T-helper 17 cell (primary cell): Measurements from ENCODE around the gene FAM76B. TPM values are rescaled to one million over a fixed set of nuclear protein-coding genes. Genes with fewer than 3 reads are reported as not detected.
A peak's percentile ranks its signal among the peaks of the same experiment; 100 is the strongest.

Experiments used
- ATAC-seq: fragments of 150-1000 bp; cut with Tn5 transposase; 2 replicates; pipeline ENCODE4 v1.10.0; 2021; ENCODE audit warnings: mild to moderate bottlenecking, moderate library complexity
- DNase-seq, 3 donors: peaks; one replicate each; pipeline versions ENCODE4 v3.0.0 to v3.0.0-alpha.2; 2020 to 2021
- H3K9me3 ChIP-seq: one replicate; pipeline ENCODE4 v1.7.0; 2013; ENCODE audit warnings: low read length, mild to moderate bottlenecking; ENCODE audit not compliant: control insufficient read depth, poor library complexity, severe bottlenecking
- H3K27ac Mint-ChIP-seq: one replicate; pipeline ENCODE4 v1.8.0; 2022; ENCODE audit warnings: mild to moderate bottlenecking, moderate library complexity, mixed read lengths
- H3K27me3 Mint-ChIP-seq: one replicate; pipeline ENCODE4 v1.8.0; 2022; ENCODE audit warnings: mixed read lengths
- H3K36me3 Mint-ChIP-seq: one replicate; pipeline ENCODE4 v1.8.0; 2022; ENCODE audit warnings: low read depth, mixed read lengths
- H3K4me1 Mint-ChIP-seq: one replicate; pipeline ENCODE4 v1.8.0; 2022; ENCODE audit warnings: mild to moderate bottlenecking, mixed read lengths
- H3K4me3 Mint-ChIP-seq: one replicate; pipeline ENCODE4 v1.8.0; 2022; ENCODE audit warnings: mild to moderate bottlenecking, moderate library complexity, mixed read lengths
- total RNA-seq, 4 donors: library from RNA in 2 of 4; stranded (reverse) in 2 of 4; gene quantifications; one replicate each; pipeline ENCODE4 v1.2.3 and lab custom pipeline; 2022 to 2026

Gene FAM76B
- total RNA-seq, 2 donors from 2014 or later: 55.5 to 79.1 TPM

GRCh38 chr11:95736809-95737208 is 52.8 kb downstream of the FAM76B start:
- H3K27me3 Mint-ChIP-seq: peaks cover 4% of the 10 kb centered on the region
- peaks cover 10% of the 10 kb centered on the region for H3K4me1 Mint-ChIP-seq
- H3K27ac Mint-ChIP-seq: no peak overlapping the region
- no peaks in the 10 kb centered on the region for H3K9me3 ChIP-seq
- no peaks in the 10 kb centered on the region for H3K36me3 Mint-ChIP-seq
- ATAC-seq (no peak), DNase-seq (no peak)
- no peak overlapping the region for H3K4me3 Mint-ChIP-seq

GRCh38 chr11:95736355-95736754 is 53.2 kb downstream of the FAM76B start:
- no peak overlapping the region for H3K27ac Mint-ChIP-seq
- peaks cover 10% of the 10 kb centered on the region for H3K4me1 Mint-ChIP-seq
- no peak for DNase-seq

GRCh38 chr11:95734009-95734572 is 55.5 kb downstream of the FAM76B start:
- H3K9me3 ChIP-seq: no peaks in the 10 kb centered on the region
- Mint-ChIP-seq H3K4me1 (peaks cover 10% of the 10 kb centered on the region), H3K27ac (no peak overlapping the region), H3K27me3 (peaks cover 4% of the 10 kb centered on the region), H3K4me3 (no peak overlapping the region), H3K36me3 (no peaks in the 10 kb centered on the region)
- DNase-seq: no peak
- no peak for ATAC-seq

More at GRCh38 chr11:95736355-95736754, 53.2 kb downstream of the FAM76B start:
- ATAC-seq: no peak
- H3K9me3 ChIP-seq: no peaks in the 10 kb centered on the region
- no peaks in the 10 kb centered on the region for H3K36me3 Mint-ChIP-seq
- H3K27me3 Mint-ChIP-seq: peaks cover 4% of the 10 kb centered on the region
- no peak overlapping the region for H3K4me3 Mint-ChIP-seq

GRCh38 chr11:95732930-95733602 is 56.5 kb downstream of the FAM76B start:
- H3K27me3 Mint-ChIP-seq: peaks cover 4% of the 10 kb centered on the region
- ATAC-seq (no peak), DNase-seq (no peak)
- peaks cover 10% of the 10 kb centered on the region for H3K4me1 Mint-ChIP-seq
- H3K4me3 Mint-ChIP-seq: no peak overlapping the region
- H3K27ac Mint-ChIP-seq: no peak overlapping the region
- H3K9me3 ChIP-seq: no peaks in the 10 kb centered on the region
- no peaks in the 10 kb centered on the region for H3K36me3 Mint-ChIP-seq

GRCh38 chr11:95729462-95729861 is 60.1 kb downstream of the FAM76B start:
- no peaks in the 10 kb centered on the region for H3K36me3 Mint-ChIP-seq
- H3K27ac Mint-ChIP-seq: no peak overlapping the region
- no peak for DNase-seq
- H3K4me1 Mint-ChIP-seq: peaks cover 8% of the 10 kb centered on the region
- H3K27me3 Mint-ChIP-seq: peaks cover 9% of the 10 kb centered on the region
- no peaks in the 10 kb centered on the region for H3K9me3 ChIP-seq
- ATAC-seq: no peak
- no peak overlapping the region for H3K4me3 Mint-ChIP-seq

- no peak for ATAC-seq
- no peak overlapping the region for H3K4me3 Mint-ChIP-seq
- H3K9me3 ChIP-seq: no peaks in the 10 kb centered on the region
- peaks cover 2% of the 10 kb centered on the region for H3K4me1 Mint-ChIP-seq
- H3K27me3 Mint-ChIP-seq: peaks cover 6% of the 10 kb centered on the region
- H3K27ac Mint-ChIP-seq: no peak overlapping the region
- no peak for DNase-seq
- no peaks in the 10 kb centered on the region for H3K36me3 Mint-ChIP-seq
Observed at GRCh38 chr11:95728790-95729189, 60.8 kb downstream of the FAM76B start.

- no peaks in the 10 kb centered on the region for H3K4me1 Mint-ChIP-seq
Observed at GRCh38 chr11:95728094-95728493, 61.5 kb downstream of the FAM76B start.

GRCh38 chr11:95727620-95728019 is 62.0 kb downstream of the FAM76B start:
- Mint-ChIP-seq H3K4me1 (no peaks in the 10 kb centered on the region), H3K27ac (no peak overlapping the region), H3K27me3 (peaks cover 6% of the 10 kb centered on the region), H3K4me3 (no peak overlapping the region), H3K36me3 (no peaks in the 10 kb centered on the region)
- no peak for ATAC-seq
- no peaks in the 10 kb centered on the region for H3K9me3 ChIP-seq
- no peak for DNase-seq

More at GRCh38 chr11:95728094-95728493, 61.5 kb downstream of the FAM76B start:
- Mint-ChIP-seq H3K4me3 (no peak overlapping the region), H3K27ac (no peak overlapping the region), H3K36me3 (no peaks in the 10 kb centered on the region), H3K27me3 (peaks cover 6% of the 10 kb centered on the region)
- no peak for ATAC-seq
- no peaks in the 10 kb centered on the region for H3K9me3 ChIP-seq
- no peak for DNase-seq

GRCh38 chr11:95727111-95727510 is 62.5 kb downstream of the FAM76B start:
- no peak for ATAC-seq
- H3K9me3 ChIP-seq: no peaks in the 10 kb centered on the region
- no peaks in the 10 kb centered on the region for H3K4me1 Mint-ChIP-seq
- DNase-seq: no peak
- H3K27ac Mint-ChIP-seq: no peak overlapping the region
- peaks cover 6% of the 10 kb centered on the region for H3K27me3 Mint-ChIP-seq
- no peak overlapping the region for H3K4me3 Mint-ChIP-seq
- H3K36me3 Mint-ChIP-seq: no peaks in the 10 kb centered on the region

GRCh38 chr11:95725196-95725595 is 64.4 kb downstream of the FAM76B start:
- DNase-seq (no peak), ATAC-seq (no peak)
- Mint-ChIP-seq H3K4me1 (peaks cover 9% of the 10 kb centered on the region), H3K27ac (peak overlapping the region; percentile 24), H3K36me3 (no peaks in the 10 kb centered on the region), H3K27me3 (peaks cover 6% of the 10 kb centered on the region), H3K4me3 (no peak overlapping the region)
- no peaks in the 10 kb centered on the region for H3K9me3 ChIP-seq

GRCh38 chr11:95723361-95723942 is 66.1 kb downstream of the FAM76B start:
- H3K9me3 ChIP-seq: no peaks in the 10 kb centered on the region
- DNase-seq: no peak
- ATAC-seq: no peak
- Mint-ChIP-seq H3K4me3 (no peak overlapping the region), H3K4me1 (peaks cover 18% of the 10 kb centered on the region), H3K36me3 (no peaks in the 10 kb centered on the region), H3K27ac (no peak overlapping the region), H3K27me3 (peaks cover 6% of the 10 kb centered on the region)

- peak; percentile 73 for ATAC-seq
- peak overlapping the region; percentile 46 for H3K27ac Mint-ChIP-seq
- no peaks in the 10 kb centered on the region for H3K27me3 Mint-ChIP-seq
- no peak for DNase-seq
- no peaks in the 10 kb centered on the region for H3K36me3 Mint-ChIP-seq
- no peaks in the 10 kb centered on the region for H3K9me3 ChIP-seq
- H3K4me1 Mint-ChIP-seq: peaks cover 31% of the 10 kb centered on the region
- peak overlapping the region; percentile 52 for H3K4me3 Mint-ChIP-seq
Observed at GRCh38 chr11:95720195-95720594, 69.4 kb downstream of the FAM76B start.
